ENCODE results near the gene MDH1. TPM values are rescaled to one million over a fixed set of nuclear protein-coding genes. Genes with fewer than 3 reads are reported as not detected.
"Not testable (repeated sequence)": the region's sequence is repeated elsewhere in the genome, so short reads cannot be mapped to it uniquely, and the experiment has no call there.

The MDH1 gene
- total RNA-seq = 100 to 1,000 TPM; 179 to 197 TPM

DNA sequence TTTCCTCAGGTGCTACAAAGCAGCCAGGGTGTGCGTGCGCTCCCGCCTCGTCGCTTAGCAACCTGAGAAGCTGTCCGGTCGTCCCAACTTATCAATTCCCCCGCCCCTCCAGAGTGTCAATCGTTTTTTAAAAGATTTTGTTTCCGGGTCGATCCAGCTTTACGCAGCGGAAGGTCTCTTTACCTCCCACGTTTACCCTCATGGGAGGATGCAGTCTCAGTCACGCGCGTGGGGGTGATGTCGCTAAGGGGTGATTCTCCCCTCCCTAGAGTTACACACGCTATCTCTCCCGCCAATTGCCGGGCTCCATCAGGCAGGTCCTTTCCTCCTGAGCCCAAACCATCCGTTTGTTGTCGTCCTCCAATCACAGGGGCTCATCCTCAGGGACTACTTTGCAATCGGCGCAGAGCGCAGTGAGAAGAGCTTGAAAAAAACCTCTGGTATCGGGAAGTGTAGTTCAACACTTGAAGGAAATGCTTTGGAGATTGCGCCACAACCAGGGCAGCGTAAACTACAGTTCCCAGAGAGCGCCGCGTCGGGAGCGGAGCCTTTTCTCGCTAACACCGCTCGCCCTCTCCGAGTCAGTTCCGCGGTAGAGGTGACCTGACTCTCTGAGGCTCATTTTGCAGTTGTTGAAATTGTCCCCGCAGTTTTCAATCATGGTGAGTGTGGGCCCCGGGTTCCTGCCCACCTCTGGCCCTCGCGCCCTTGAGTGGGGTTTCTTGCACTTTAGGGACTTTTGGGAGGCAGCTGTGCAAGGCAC is at the start of gene MDH1, which contains the start of gene WDPCP:
Gene MDH1, plus strand, starts transcription at position 579 of the 763 bp plus-strand sequence. Its CDS starts 81 bp downstream, at position 660.
Gene WDPCP, minus strand, starts transcription at position 93 of the 763 bp plus-strand sequence. CDS start 206 bp downstream, outside the sequence.
- peak; percentile 96 for DNase-seq
- ChIA-PET CTCF (interaction anchor here (1.4 to 2.4 kb wide), 3 partner anchors 8 to 272 kb away, joined by 4 to 7 read pairs (median 6); no protein-coding TSS in a partner anchor), POLR2A (interaction anchor here (0.6 to 2.8 kb wide), 19 partner anchors 9 to 1793 kb away, joined by 3 to 37 read pairs (median 4); partner anchors contain the start of genes ACTR2 and UGP2)
- Mint-ChIP-seq H3K4me1 (ENCODE audit: low read depth) (peaks cover 40% of the 10 kb centered on the region), H3K4me3 (peak within 1 kb of the TSS; percentile 98), H3K36me3 (ENCODE audit: low read depth) (peaks cover 21% of the 10 kb centered on the region), H3K27ac (peak within 1 kb of the TSS; percentile 93), H3K9me3 (ENCODE audit: insufficient read depth) (no peaks in the 10 kb centered on the region), H3K27me3 (ENCODE audit: low read depth) (no peaks in the 10 kb centered on the region)
- peak; percentile 91 for ATAC-seq

DNA sequence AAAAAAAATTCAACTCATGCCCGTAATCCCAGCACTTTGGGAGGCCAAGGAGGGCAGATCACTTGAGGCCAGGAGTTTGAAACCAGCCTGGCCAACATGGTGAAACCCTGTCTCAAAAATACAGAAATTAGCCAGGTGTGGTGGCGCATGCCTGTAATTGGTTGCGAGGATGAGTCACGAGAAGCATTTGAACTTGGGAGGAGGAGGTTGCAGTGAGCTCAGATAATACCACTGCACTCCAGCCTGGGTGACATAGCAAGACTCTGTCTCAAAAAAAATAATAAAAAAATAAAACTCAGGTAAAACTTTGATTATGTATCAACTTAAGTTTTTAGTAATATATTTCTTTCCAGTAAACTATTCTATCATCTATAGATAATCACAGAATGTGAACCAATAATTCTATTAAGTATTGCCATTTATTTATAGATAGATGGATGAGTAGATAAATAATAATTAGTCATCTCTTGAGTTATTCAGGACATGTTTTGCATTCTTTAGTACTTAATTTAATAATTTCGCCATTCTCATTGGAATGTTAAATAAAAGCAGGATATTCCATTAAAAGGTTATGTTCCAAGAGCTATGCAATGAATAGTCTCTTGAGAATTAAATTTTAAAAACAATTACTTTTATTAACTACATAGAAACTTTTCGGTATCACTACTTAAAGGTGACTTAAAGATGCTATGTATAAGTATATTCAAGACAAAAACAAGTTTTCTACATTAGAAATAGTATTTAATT is 49.2 kb upstream of the MDH1 start:
- H3K36me3 Mint-ChIP-seq (ENCODE audit: low read depth) = peaks cover 3% of the 10 kb centered on the region
- no peak overlapping the region for H3K27ac Mint-ChIP-seq
- H3K4me1 Mint-ChIP-seq (ENCODE audit: low read depth) = no peaks in the 10 kb centered on the region
- DNase-seq = no peak
- ATAC-seq = no peak
- no peak overlapping the region for H3K4me3 Mint-ChIP-seq
- ChIA-PET POLR2A (no interaction called here), CTCF (no interaction called here)
- no peaks in the 10 kb centered on the region for H3K27me3 Mint-ChIP-seq (ENCODE audit: low read depth)
- H3K9me3 Mint-ChIP-seq (ENCODE audit: insufficient read depth) = no peaks in the 10 kb centered on the region

GRCh38 chr2:63544017-63544627 is 44.6 kb upstream of the MDH1 start:
- POLR2A ChIA-PET = no interaction called here
- CTCF ChIA-PET = interaction anchor here (1.0 to 1.3 kb wide), 3 partner anchors 13 to 464 kb away, joined by 3 read pairs; no protein-coding TSS in a partner anchor
- Mint-ChIP-seq H3K9me3 (ENCODE audit: insufficient read depth) (no peaks in the 10 kb centered on the region), H3K4me1 (ENCODE audit: low read depth) (no peaks in the 10 kb centered on the region), H3K36me3 (ENCODE audit: low read depth) (no peaks in the 10 kb centered on the region), H3K27ac (no peak overlapping the region), H3K27me3 (ENCODE audit: low read depth) (no peaks in the 10 kb centered on the region), H3K4me3 (no peak overlapping the region)
- ATAC-seq = no peak
- DNase-seq = no peak

- ChIA-PET CTCF (no interaction called here), POLR2A (no interaction called here)
- no peaks in the 10 kb centered on the region for H3K36me3 Mint-ChIP-seq (ENCODE audit: low read depth)
- no peaks in the 10 kb centered on the region for H3K4me1 Mint-ChIP-seq (ENCODE audit: low read depth)
- no peak for ATAC-seq
- no peak overlapping the region for H3K4me3 Mint-ChIP-seq
- H3K27ac Mint-ChIP-seq = no peak overlapping the region
- no peaks in the 10 kb centered on the region for H3K27me3 Mint-ChIP-seq (ENCODE audit: low read depth)
- DNase-seq = no peak
- H3K9me3 Mint-ChIP-seq (ENCODE audit: insufficient read depth) = no peaks in the 10 kb centered on the region
Measured at GRCh38 chr2:63545023-63545422, 43.7 kb upstream of the MDH1 start.

DNA sequence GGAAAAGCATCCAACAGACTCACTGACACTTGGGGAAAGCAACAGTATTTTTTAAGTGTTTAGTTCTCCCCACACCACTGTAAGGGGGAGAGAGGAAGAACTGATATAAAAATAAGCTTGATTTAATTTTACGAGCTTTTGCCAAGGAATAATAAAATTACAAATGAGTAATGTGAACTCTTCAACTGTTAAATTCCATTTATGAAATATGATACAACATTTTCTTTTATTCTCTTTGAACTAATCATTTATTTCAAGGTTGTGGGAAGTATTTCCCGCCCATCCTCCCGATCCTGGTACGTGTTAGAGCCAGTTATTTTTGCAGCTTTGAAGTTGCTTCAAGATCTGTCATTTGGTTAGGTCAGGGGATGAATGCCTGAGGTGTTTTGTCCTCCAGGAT is 35.7 kb upstream of the MDH1 start:
- Mint-ChIP-seq H3K36me3 (ENCODE audit: low read depth) (peaks cover 6% of the 10 kb centered on the region), H3K27me3 (ENCODE audit: low read depth) (no peaks in the 10 kb centered on the region)

GRCh38 chr2:63555299-63555698 is 33.5 kb upstream of the MDH1 start:
- Mint-ChIP-seq H3K9me3 (ENCODE audit: insufficient read depth) (peaks cover 24% of the 10 kb centered on the region), H3K27ac (no peak overlapping the region), H3K27me3 (ENCODE audit: low read depth) (no peaks in the 10 kb centered on the region), H3K4me3 (no peak overlapping the region), H3K4me1 (ENCODE audit: low read depth) (peaks cover 6% of the 10 kb centered on the region), H3K36me3 (ENCODE audit: low read depth) (peaks cover 17% of the 10 kb centered on the region)
- DNase-seq (no peak), ATAC-seq (no peak)
- CTCF ChIA-PET = no interaction called here
- POLR2A ChIA-PET = no interaction called here

More for the DNA sequence above, 35.7 kb upstream of the MDH1 start:
- POLR2A ChIA-PET = no interaction called here
- CTCF ChIA-PET = no interaction called here
- DNase-seq = no peak
- H3K9me3 Mint-ChIP-seq (ENCODE audit: insufficient read depth) = peaks cover 13% of the 10 kb centered on the region
- no peak for ATAC-seq
- H3K4me3 Mint-ChIP-seq = no peak overlapping the region
- no peak overlapping the region for H3K27ac Mint-ChIP-seq
- peaks cover 7% of the 10 kb centered on the region for H3K4me1 Mint-ChIP-seq (ENCODE audit: low read depth)

DNA sequence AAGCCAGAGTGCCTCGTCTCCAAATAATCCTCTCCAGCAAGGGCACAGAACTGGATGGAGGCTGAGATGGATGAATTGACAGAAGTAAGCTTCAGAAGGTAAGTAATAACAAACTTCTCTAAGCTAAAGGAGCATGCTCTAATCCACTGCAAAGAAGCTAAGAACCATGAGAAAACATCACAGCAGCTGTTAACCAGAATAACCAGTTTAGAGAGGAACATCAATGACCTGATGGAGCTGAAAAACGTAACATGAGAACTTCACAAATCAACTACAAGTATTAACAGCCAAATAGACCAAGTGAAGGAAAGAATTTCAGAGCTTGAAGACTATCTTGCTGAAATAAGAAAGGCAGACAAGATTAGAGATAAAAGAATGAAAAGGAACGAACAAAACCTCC is 32.8 kb upstream of the MDH1 start:
- Mint-ChIP-seq H3K4me3 (no peak overlapping the region), H3K27me3 (ENCODE audit: low read depth) (no peaks in the 10 kb centered on the region), H3K4me1 (ENCODE audit: low read depth) (peaks cover 5% of the 10 kb centered on the region), H3K9me3 (ENCODE audit: insufficient read depth) (peaks cover 24% of the 10 kb centered on the region), H3K27ac (no peak overlapping the region), H3K36me3 (ENCODE audit: low read depth) (peaks cover 18% of the 10 kb centered on the region)
- ChIA-PET POLR2A (no interaction called here), CTCF (no interaction called here)
- DNase-seq (no peak), ATAC-seq (no peak)

DNA sequence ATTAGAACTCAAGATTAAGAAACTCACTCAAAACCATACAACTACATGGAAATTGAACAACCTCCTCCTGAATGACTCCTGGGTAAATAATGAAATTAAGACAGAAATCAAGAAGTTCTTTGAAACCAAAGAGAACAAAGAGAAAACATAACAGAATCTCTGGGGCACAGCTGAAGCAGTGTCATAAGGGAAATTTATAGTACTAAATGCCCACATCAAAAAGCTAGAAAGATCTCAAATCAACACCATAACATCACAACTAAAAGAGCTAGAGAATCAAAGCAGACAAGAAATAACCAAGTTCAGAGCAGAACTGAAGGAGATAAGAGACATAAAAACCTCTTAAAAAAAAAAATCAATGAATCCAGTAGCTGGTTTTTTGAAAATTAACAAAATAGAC is 30.9 kb upstream of the MDH1 start:
- H3K27me3 Mint-ChIP-seq (ENCODE audit: low read depth); POLR2A ChIA-PET; H3K4me1 Mint-ChIP-seq (ENCODE audit: low read depth); H3K27ac Mint-ChIP-seq; H3K4me3 Mint-ChIP-seq; DNase-seq; ATAC-seq: not testable (repeated sequence)
- CTCF ChIA-PET = interaction anchor here (1.4 kb wide), 1 partner anchor 14 kb away, joined by 3 read pairs; no protein-coding TSS in a partner anchor
- peaks cover 24% of the 10 kb centered on the region for H3K9me3 Mint-ChIP-seq (ENCODE audit: insufficient read depth)
- H3K36me3 Mint-ChIP-seq (ENCODE audit: low read depth) = peaks cover 18% of the 10 kb centered on the region

- DNase-seq; POLR2A ChIA-PET; H3K27ac Mint-ChIP-seq; CTCF ChIA-PET; H3K4me1 Mint-ChIP-seq (ENCODE audit: low read depth); H3K4me3 Mint-ChIP-seq; H3K27me3 Mint-ChIP-seq (ENCODE audit: low read depth); ATAC-seq: not testable (repeated sequence)
- peaks cover 18% of the 10 kb centered on the region for H3K36me3 Mint-ChIP-seq (ENCODE audit: low read depth)
- peaks cover 24% of the 10 kb centered on the region for H3K9me3 Mint-ChIP-seq (ENCODE audit: insufficient read depth)
Measured at GRCh38 chr2:63558922-63559321, 29.8 kb upstream of the MDH1 start.

- no peak overlapping the region for H3K4me3 Mint-ChIP-seq
- peaks cover 14% of the 10 kb centered on the region for H3K36me3 Mint-ChIP-seq (ENCODE audit: low read depth)
- no peak for ATAC-seq
- DNase-seq = no peak
- no peak overlapping the region for H3K27ac Mint-ChIP-seq
- ChIA-PET CTCF (no interaction called here), POLR2A (no interaction called here)
- peaks cover 2% of the 10 kb centered on the region for H3K4me1 Mint-ChIP-seq (ENCODE audit: low read depth)
- H3K9me3 Mint-ChIP-seq (ENCODE audit: insufficient read depth) = peaks cover 24% of the 10 kb centered on the region
- no peaks in the 10 kb centered on the region for H3K27me3 Mint-ChIP-seq (ENCODE audit: low read depth)
Measured at GRCh38 chr2:63562751-63563150, 26.0 kb upstream of the MDH1 start.

GRCh38 chr2:63569740-63570139 is 19.0 kb upstream of the MDH1 start:
- DNase-seq (no peak), ATAC-seq (no peak)
- Mint-ChIP-seq H3K9me3 (ENCODE audit: insufficient read depth) (peaks cover 20% of the 10 kb centered on the region), H3K4me1 (ENCODE audit: low read depth) (no peaks in the 10 kb centered on the region), H3K4me3 (no peak overlapping the region), H3K27me3 (ENCODE audit: low read depth) (no peaks in the 10 kb centered on the region), H3K36me3 (ENCODE audit: low read depth) (no peaks in the 10 kb centered on the region), H3K27ac (no peak overlapping the region)
- POLR2A ChIA-PET = interaction anchor here (0.7 kb wide), 1 partner anchor 8 kb away, joined by 3 read pairs; no protein-coding TSS in a partner anchor
- CTCF ChIA-PET = interaction anchor here (0.7 kb wide), 1 partner anchor 13 kb away, joined by 3 read pairs; no protein-coding TSS in a partner anchor

DNA sequence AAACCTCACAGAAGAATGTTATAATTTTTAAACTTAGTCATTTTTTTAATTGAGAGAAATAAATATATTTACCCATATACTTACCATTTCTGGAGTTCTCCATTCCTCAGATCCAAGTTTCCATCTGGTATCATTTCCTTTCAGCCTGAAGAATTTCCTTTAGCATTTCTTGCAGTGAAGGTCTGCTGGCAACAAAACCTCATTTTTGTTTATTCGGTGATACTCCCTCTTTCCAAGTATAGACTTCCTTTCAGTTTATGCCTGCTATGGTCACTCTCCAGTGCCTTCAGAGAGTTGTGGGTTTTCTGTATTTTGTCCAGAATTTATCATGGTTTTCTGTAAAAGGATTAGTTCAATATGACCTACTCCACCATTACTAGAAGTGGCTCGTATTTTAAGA is 17.5 kb upstream of the MDH1 start:
- CTCF ChIA-PET = no interaction called here
- no peak for DNase-seq
- Mint-ChIP-seq H3K36me3 (ENCODE audit: low read depth) (no peaks in the 10 kb centered on the region), H3K27ac (no peak overlapping the region), H3K4me3 (no peak overlapping the region), H3K27me3 (ENCODE audit: low read depth) (no peaks in the 10 kb centered on the region), H3K4me1 (ENCODE audit: low read depth) (no peaks in the 10 kb centered on the region), H3K9me3 (ENCODE audit: insufficient read depth) (peaks cover 17% of the 10 kb centered on the region)
- ATAC-seq = no peak
- POLR2A ChIA-PET = no interaction called here
